Smooth muscle cell of the brain vasculature (primary cell): ENCODE results near the gene NDUFAF3.
A peak's percentile ranks its signal among the peaks of the same experiment; 100 is the strongest.

Experiments used
- DNase-seq: peaks from one replicate; pipeline ENCODE4 v3.0.0-alpha.2; 2012; ENCODE audit warnings: low read depth, low spot score

Gene NDUFAF3

GRCh38 chr3:49021813-49022687, at the start of gene NDUFAF3:
NDUFAF3 (plus strand) TSS chr3:49022121; CDS start chr3:49022145, 24 bp downstream.
- peak; percentile 78 for DNase-seq

GRCh38 chr3:48974076-48974864, 47.7 kb upstream of the NDUFAF3 start:
- no peak for DNase-seq

- no peak for DNase-seq
These were observed 42.5 kb upstream of the NDUFAF3 start for GRCh38 chr3:48979451-48979850.

GRCh38 chr3:48980295-48980694, 41.6 kb upstream of the NDUFAF3 start:
- DNase-seq, result no peak

- DNase-seq, result no peak
These were observed 39.9 kb upstream of the NDUFAF3 start for GRCh38 chr3:48982016-48982415.

- no peak for DNase-seq
These were observed 39.2 kb upstream of the NDUFAF3 start for GRCh38 chr3:48982686-48983085.

GRCh38 chr3:48983096-48983495, 38.8 kb upstream of the NDUFAF3 start:
- DNase-seq, result no peak

- DNase-seq, result no peak
These were observed 37.3 kb upstream of the NDUFAF3 start for GRCh38 chr3:48984663-48985062.

GRCh38 chr3:48985831-48986376, 36.0 kb upstream of the NDUFAF3 start:
- no peak for DNase-seq

- DNase-seq, result no peak
These were observed 32.7 kb upstream of the NDUFAF3 start for GRCh38 chr3:48989126-48989795.

GRCh38 chr3:48989796-48990635, 31.9 kb upstream of the NDUFAF3 start, which contains the start of gene P4HTM:
P4HTM (plus strand) TSS chr3:48990241; CDS start chr3:48990257, 16 bp downstream.
- DNase-seq, result peak; percentile 76

GRCh38 chr3:48990636-48991469, 31.1 kb upstream of the NDUFAF3 start:
- DNase-seq, result no peak

- DNase-seq, result no peak
These were observed 29.9 kb upstream of the NDUFAF3 start for GRCh38 chr3:48991851-48992545.

- no peak for DNase-seq
These were observed 28.1 kb upstream of the NDUFAF3 start for GRCh38 chr3:48993834-48994233.

- DNase-seq, result no peak
These were observed 25.3 kb upstream of the NDUFAF3 start for GRCh38 chr3:48996640-48997039.

GRCh38 chr3:48997102-48997635, 24.8 kb upstream of the NDUFAF3 start:
- no peak for DNase-seq

GRCh38 chr3:48997714-48998637, 23.9 kb upstream of the NDUFAF3 start:
- DNase-seq, result no peak
